Hindlimb muscle (tissue), 1 donor: ENCODE measurements around the gene TEAD4. TPM values are rescaled to one million over a fixed set of nuclear protein-coding genes. Genes with fewer than 3 reads are reported as not detected.
"Not testable (repeated sequence)": the region's sequence is repeated elsewhere in the genome, so short reads cannot be mapped to it uniquely, and the experiment has no call there.

Experiments
- DNase-seq: peaks from one replicate; pipeline ENCODE4 v3.0.0-alpha.2; 2013
- polyA plus RNA-seq: library from polyadenylated mRNA; unstranded; fragments of 120-200 nt; gene quantifications from one replicate; pipeline ENCODE4 v1.2.1, GENCODE V29; 2013; ENCODE audit not compliant: insufficient read length

TEAD4 gene
- polyA plus RNA-seq, 1 donor, result 134 TPM

DNA sequence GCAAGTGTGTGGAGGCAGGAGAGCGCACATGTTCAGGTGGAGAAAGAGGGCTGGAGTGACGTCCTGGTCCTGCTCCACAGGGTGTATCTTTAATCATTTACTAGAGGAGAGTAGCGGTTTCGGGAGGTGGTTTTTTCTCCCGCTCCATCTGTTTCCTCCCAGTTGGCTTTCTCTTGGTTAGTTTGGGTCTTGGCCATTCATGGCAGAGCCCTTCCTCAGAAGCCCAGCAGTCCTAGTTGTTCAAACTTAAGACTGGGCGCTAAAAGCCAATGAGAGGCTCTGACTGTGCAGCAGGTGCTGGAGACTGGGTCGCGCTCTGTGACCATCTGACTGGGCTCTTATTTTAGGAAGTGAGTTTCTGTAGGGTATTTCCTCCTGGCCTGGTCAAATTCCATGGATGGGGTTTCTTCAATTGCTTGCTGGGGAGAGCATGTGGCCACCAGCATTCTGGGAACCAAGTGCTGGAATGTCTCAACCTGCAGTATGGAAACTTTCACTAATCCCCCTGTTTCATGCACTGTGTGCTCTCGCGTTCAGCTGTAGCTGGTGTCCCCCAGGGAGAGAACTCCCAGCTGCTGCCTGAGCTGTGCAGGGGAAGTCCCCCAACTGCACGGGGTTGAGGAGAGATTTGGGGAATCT, 90.5 kb downstream of the TEAD4 start:
- no peak for DNase-seq

DNA sequence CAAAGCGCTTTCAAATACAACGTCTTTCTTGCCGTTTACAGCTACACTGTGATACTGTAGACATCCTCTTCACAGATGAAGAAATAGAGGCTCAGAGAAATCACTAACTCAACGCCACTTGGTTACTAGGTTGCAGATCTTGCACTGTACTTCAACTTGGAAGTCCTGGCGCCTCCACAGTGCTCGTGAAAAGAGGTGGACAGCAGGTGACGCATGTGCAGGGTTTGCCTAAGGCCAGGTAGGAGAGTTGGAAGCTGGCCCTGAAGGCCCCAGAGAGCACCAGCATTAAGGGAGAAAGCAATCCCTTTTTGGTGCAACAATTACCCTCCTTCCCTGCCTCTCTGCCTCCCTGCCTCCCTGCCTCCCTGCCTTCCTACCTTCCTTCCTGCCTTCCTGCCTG, 95.2 kb downstream of the TEAD4 start:
- no peak for DNase-seq

DNA sequence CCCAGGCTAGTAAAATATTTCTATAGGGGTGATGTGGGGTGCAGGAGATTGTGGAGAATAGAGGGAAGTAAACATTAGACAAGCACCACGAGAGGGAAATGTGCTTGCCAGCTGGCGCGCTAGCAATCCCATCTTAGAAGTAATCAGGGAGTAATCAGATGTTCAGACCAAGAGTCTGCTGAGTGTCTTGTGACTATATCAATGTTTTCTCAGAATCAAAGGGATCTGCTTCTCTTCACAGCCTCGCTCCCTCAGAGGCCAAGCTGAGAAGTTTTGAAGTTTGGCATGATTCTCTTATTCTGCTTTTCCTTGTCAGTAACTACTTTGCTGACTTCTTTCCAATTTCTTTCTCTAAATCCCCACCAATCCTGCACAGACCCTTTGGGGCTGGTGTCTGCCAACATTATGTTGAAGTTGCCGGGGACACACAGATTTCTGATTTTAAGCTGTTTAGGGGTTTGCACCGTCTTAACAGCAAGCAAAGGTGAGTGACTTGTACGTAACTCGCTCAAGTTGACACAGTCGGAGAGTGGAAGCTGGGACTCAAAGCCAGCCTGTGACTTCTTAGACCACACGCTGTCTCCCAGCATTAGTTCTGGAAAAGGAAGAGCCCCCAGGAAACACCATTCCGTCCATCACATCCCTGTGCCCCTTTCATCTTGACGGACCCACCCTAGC, 96.0 kb downstream of the TEAD4 start:
- DNase-seq, result peak; percentile 39

DNA sequence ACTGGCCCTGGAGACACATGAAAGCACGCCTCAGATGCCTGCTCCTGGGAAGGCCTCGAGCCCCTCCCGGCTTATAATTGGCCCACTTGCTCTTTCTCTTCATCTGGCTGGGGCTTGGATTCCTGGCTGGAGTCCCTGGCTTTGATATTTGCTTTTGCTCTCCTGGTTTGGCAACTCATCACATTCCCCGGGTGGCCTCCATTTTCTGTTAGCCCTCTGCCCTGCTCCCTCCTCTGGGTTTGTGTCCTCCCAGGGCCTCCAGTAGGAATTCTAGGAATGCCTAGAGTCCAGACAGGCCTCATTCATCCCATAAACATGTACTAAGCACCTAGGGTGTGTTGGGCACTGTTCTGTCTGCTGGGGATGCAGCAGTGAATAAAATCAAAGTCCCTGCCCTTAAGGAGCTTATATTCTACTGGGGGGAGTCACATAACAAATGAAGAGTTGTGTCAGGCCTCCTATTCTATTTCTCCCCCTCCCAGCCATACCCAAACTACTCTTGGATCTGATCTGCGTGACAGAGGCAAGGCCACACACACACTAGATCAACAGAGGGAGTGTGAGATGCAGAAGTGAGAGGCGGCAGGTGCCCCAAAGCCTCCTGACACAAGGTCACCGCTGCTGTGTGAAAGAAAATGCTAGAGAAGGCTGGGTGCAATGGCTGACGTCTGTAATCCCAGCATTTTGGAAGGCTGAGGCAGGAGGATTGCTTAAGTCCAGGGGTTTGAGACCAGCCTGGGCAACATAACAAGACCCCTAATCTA, 96.7 kb downstream of the TEAD4 start:
- no peak for DNase-seq

DNA sequence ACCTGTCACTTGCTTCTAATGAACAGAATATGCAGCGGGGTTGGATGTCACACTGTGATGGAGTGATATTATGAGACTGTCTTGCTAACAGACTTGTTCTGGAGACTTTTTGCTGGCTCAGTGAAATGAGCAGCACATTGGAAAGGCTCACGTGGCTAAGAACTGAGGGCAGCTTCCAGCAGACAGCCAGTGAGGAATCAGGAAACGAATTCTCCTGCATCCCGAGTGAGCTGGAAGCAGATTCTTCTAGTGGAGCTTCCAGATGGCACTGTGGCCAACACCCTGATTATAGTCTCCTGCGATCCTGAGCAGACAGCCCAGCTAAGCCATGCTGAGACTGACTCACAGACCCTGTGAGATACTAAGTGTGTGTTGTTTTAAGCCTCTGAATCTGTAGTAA, 101.9 kb downstream of the TEAD4 start:
- no peak for DNase-seq

DNA sequence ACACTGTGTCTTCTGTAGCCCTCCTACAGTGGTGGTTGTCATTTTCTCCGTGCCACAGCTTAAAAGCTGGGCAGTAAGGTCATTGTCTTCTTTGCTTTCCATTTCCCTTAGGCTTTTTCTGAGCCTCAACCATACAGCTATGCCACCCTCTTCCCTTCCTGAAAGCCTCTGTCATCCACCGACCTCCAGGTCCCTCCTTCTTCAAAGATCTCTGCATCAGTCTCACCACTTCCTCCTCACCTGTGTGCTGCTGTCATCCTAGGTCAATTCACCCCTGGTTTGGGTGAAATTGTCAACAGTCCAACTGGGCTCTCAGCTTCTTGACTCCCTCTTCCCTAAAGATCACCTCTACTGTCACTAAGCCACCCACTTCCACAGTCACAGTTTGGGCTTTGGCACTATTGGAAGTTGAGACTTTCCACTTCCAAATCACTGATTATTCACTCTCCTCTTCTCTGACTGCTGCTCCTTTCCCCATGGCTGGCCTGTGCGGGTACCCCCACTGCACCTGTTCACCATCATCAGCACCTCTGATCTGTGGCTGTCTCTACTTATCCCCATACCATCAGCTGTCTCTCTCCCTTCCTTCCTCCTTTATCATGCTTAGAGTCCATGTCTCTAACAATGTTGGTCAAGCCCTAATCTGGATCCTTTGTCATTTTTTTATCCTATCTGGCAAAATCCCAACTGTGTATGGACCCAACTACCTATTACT, 102.5 kb downstream of the TEAD4 start:
- DNase-seq, result no peak

DNA sequence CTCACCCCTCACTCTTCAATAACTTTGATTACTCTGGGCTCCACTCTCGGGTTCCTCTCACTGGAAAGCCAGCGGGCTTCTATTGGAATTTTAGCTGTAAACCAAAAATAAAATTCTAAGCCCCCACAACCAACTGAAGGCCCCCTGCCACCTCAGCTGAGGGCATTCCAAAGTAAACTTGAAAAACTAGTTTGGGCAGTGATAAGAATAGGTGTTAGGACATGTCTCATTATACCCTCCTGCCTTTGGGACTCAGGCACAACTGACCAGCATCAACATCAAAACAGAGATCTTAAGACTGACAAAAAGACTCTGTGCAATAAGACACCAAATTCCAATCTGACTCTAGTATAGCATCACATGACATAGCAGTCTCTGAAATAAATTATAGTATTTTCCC, 106.1 kb downstream of the TEAD4 start:
- no peak for DNase-seq

DNA sequence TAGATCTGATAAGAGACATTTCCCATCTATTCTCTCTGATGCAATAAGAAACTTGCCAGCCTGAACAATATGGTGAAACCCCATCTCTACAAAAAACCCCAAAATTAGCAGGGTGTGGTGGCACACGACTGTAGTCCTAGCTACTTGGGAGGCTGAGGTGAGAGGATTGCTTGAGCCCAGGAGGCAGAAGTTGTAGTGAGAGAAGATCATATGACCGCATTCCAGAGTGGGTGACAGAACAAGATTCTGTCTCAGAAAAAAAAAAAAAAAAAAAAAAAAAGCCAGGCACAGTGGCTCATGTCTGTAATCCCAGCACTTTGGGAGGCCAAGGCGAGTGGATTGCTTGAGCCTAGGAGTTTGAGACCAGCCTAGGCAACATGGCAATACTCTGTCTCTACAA, 106.6 kb downstream of the TEAD4 start:
- not testable (repeated sequence) for DNase-seq

DNA sequence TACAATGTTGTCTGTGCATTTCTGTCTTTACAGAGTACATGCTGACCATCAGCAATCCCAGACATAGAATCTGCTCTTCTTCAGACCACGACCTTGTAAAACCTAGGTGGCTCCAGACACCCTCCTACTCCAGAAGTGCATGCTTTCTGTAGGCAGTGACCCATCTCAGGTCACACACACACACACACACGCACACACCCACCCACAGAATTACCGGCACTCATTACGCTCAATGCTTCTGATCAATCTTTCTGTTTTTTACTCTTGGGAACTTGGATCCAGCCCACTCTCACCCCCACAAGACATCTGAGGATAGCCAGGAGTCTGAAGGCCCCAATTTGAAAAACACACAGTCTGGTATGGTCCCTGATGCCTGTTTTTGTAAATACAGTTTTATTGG, 110.5 kb downstream of the TEAD4 start:
- no peak for DNase-seq

DNA sequence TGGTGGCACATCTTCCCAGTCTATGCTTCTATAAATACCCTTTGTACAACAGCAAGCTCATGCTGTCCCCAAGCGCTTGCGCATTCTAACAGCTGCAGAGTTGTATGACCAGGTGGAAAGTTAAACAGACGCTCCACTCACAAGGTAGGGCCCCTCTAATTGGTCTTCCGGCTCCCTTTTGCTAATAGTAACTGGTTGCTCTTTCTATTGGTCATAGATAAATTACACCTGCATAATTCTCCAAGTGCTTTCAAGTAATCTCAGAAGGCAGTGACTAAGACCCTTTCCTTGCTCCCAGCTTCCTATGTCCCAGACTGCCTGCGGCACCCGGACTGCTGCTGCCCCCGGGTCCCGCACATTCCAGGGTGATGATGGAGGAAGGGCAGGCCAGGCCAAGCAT, 111.9 kb downstream of the TEAD4 start:
- DNase-seq, result no peak

DNA sequence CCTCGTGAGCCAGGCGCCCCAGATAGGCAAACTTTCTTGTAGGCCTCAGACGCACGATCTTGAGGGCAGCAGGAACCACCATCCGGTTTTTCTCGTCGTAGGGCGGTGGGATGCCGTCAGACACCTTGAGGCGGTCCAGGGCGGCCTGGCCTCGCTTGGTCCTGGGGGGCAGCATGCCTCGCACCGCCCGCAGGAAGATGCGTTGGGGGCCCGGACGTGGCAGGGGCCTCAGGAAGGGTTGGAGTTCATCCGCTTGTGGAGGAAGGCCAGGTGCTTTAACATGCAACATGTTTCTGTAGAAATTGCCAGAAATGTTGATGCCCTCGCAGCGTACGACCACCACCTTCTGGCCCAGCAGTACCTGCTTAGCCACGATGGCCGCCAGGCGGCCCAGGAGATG, 112.5 kb downstream of the TEAD4 start:
- no peak for DNase-seq

DNA sequence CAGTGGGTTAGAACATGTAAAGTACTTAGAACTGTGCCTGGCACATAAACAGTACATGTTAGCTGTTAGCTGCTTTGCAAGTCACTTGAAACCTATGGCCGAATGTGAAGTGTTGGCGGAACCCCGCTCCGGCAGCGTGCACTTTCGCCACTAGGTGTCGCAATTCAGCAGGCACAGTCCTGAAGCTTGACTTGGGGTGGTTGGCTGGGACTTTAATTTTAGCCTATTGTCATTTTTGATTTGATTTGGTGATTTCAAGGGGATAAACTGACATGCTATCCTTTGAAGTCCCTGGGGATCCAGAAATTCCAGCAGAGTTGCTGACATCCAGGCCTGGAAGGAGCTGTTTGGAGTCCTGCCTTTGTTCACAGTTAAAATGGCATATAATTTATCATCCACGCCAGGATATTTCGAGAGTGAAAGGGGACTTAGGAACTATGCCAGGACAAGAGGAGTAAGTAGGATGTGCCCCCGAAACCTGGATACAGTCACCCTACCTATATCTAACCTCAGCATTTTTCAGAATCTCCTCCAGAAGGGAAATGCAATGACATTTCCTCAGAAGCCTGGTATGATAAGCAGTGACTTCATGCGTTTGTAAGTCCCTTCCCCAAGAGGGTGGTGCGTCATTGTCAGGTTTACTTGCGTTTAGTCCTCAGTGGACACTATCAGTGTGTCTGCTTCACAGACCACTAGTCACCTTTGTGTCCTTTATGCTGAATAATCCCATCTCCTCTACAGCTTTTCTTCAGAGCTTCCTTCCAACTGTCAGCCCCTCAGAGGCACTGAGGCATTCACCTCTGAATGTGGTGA, 114.4 kb downstream of the TEAD4 start:
- DNase-seq, result peak; percentile 87

DNA sequence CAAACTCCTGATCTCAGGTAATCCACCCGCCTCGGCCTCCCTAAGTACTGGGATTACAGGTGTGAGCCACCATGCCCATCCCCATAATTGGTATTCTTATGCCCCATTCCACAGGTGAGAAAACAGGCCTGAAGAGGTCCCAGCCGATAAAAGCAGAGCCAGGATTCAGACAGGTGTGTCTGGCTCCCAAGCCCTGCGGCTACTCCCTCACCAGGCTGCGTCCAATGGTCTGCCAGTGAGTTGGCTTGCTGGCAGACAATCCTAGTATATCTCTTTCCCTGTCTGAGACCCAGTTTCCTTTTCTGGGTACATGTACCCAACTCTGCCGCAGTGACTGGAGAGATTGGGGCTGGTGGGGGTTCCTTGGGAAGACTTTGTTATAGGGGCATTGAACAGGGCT, 116.1 kb downstream of the TEAD4 start:
- DNase-seq, result no peak

DNA sequence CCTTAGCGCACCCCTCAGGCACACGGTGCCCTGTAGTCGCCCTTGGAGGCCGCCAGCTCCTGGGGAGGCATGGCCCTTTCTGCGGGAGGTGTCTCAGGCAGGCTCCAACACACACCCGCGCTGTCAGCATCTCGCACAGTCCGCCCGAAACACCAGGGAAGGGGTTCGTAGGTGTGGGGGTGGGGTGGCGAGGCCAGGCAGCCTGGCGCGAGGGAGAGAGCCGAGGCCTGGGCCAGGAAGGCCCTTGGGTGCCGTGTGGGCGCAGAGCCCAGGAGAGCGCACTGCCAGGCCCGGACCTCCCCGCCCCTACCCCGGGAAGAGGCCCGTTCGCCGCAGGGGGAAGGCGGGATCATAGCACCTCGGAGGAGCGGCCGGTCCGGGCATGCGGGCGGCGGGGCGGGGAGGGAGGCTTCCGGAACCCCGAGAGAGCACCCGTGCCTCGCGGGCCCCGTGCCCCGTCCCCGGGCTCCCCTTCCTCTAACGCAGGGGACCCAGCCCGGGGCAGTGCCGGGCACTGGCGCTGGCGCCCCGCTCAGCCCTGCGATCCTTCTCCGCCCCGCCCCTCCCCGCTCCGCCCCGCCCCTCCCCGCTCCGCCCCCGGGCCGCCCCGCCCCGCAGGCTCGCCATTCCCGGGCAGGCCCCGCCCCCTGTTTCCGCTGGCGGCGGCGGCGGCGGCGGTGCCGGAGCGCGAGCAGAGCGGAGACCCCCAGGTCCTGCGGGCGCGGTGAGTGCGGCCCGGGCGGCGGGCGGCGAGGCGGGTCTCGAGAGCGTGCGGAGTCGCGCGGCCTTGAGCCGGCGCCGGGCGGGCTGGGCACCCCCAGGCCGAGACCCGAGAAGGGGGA, 117.8 kb downstream of the TEAD4 start, which contains the start of gene TSPAN9:
Gene TSPAN9 (plus strand): TSS at position 650 of the 842 bp plus-strand sequence. CDS start 123,815 bp downstream, outside the sequence.
- DNase-seq, result peak; percentile 62

DNA sequence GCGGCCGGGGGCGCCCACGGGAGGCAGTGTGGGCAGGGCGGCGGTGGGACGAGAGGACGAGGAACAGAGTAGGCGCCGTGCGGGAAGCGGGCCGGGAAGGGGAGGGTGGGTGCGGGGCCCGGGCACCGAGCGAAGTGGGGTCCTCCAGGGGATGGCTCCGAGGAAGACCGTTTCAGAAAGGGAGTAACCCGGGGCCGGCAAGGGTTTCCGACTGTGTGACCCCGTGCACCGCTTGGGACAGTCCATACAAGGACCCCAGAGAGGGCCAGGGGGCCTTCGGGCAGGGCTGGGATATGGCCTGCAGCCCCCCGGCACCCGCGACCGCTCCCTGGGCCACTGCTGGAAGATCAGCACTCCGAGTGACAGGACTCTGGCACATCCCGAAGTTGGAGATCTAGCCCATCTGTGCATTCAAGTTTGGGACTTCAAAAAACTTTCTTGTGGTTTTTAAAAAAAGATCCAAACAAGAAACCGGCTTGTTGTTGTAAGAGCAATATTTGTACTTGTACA, 118.4 kb downstream of the TEAD4 start:
- DNase-seq, result no peak

DNA sequence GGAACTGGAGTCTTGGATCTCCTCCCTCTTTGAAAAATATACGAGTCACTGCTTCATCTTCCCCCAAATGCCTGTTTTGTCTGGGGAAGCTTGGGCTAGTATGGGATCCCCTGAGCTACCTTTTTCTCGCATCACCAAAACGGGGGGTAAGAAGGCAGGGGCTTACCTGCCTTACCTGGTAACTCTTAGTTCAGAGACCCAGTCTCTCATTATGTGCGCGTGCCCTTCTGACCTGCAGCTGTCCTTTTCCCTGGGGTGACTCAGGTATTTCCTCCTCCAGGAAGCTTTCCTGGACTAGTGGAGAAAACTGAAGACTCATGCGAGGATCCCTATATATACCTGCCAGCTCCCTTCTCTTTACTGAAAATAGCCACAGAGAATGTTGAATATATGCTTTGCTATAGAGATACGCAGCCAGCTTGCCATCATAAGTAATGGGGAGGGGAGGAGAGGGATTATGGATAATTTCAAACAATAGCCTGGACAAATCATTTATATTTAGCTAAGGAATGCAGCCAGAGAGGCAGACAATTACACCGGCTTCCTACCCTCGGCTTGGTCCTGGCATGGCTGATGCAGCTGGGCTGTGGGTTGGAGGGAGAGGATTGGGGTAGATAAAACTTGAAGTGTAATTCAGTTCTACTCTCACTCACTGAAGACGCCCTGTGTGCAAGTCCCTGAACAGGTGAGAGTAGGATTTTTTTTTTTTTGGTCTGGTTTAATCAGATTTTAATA, 119.1 kb downstream of the TEAD4 start:
- DNase-seq, result no peak

DNA sequence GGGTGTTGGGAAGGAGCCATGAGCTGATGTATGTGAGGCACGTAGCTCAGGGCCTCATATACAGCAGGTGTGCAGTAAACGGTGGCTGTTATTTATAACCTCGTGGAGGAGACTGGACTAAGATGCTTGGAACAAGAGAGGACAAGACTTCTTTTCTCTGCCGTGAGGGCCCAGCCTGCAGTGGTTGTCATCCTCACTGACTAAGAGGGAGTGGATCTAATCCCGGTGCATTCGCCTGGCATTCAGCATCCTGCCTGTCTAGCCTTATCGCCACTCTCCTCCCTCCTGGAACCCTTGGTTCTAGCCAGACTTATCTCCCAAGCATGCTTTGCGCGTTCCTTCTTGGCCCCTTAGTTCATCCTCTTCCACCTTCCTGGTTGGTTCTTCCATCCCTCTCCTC, 121.9 kb downstream of the TEAD4 start:
- no peak for DNase-seq

DNA sequence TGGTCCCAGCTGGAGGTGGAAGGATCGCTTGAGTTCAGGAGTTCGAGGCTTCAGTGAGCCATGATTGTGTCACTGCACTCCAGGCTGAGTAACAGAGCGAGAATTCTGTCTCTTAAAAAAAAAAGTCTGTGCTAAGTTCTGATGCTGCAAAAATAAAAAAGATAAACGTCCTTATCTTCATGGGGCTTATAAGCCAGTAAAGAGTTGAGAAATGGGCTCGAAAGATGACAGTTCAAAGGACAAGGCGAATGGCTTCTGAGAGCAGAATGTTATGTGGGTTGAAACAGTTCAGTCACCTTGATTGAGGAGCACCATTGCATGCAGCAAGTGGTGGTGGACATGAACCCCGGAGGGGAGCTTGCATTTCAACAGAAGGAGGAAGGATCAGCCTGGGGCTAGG, 122.7 kb downstream of the TEAD4 start:
- DNase-seq, result no peak

DNA sequence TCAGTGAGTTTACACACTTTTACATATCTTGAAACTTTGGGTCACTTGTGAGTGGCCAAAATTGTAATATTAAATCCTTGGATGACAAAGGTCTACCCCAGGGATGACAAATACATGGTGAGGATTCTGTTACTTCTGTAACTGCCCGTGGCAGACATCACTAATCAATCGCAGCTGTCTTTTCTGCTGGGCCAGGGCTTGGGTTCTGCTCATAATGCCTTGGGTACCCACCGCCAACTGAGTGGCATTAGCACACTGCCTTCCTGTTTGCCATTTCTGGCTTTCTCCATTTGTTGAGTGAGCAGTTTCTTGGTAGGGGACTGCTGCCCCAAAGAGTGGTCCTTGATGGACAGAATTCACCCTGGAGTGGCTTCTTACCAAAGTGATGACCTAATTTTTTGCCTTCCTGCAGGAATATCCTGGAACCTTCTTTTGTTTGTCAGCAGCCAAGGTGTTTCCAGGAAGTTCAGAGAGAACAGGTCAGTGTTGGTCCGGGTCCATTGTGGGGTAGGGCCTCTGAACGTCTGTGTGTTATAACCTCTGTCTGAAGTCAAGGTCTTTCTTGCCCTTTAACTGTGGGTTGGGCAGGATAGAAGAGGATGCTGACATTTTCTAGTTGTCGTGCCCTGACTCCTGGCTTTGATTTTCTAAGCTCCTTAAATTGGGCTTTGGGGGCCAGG, 124.2 kb downstream of the TEAD4 start:
- DNase-seq, result no peak

DNA sequence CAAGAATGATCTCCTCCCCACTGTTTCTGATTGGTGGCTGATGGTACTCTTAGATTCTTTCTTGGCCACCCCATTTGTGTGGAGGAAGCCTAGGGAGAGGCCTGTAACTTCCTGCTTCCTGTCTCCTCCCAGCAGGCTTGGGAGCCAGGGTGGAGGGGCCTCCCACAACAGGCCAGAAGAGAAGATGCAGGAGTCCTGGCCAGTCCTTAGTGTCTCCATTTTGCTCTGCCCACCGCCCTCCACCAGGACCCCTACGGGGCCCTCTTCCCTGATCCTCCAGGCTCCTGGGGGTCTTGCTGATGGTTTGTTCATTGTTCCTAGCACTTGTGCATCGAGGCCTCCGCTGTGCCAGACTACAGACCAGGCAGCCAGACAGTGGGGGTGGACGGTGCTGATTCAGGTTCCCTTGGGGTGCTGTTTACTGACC, 124.7 kb downstream of the TEAD4 start:
- no peak for DNase-seq
